Measurements from ENCODE around the gene DOCK4.

DOCK4 gene

DNA sequence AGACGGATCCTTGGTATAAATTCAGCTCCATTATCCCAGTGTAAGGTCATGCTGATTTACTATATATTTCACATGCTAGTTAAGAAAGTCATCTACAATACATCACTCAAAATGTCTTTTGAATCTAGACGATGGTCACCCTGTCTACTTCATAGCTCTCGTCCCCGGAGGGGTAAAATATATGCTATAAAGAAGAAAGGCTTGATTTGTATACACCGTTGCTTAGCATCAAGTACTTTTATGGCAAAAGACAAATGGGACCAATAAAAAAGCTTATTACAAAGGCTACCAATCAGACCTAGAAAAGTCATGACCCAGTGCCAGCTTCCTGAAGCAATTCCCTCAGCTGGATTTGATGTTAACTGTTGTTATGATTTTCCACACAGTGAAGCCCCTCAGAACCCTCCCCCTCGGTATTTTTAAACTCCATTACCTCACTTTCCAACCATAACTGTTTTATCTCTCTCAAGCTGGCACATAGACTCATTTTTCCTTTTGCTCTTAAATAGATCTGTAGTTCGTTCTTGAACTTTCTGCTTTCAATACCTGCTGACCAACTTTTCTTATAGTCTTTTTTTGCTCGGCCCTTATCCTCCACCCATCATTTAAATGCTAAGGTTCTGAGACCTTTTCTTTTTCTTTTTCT is 104.9 kb downstream of the DOCK4 start:
- no peak for DNase-seq

DNA sequence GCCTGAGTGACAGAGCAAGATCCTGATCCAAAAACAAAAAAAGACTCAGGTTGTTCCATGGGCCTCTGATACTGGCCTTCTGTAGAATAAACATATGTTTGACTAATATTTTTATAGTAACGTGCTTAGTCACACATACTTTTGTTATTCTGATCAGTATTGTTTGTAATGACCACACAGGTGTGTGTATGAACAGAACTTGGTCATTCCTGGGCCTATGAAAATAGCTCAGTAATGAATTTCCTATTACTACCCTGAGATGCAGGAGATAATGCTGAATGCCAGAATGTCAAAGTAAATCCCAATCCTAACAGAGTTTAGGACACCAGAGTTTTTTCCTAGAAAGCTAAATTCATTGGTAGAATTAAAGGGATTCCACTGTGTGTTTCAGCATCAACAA is 108.7 kb downstream of the DOCK4 start:
- no peak for DNase-seq

DNA sequence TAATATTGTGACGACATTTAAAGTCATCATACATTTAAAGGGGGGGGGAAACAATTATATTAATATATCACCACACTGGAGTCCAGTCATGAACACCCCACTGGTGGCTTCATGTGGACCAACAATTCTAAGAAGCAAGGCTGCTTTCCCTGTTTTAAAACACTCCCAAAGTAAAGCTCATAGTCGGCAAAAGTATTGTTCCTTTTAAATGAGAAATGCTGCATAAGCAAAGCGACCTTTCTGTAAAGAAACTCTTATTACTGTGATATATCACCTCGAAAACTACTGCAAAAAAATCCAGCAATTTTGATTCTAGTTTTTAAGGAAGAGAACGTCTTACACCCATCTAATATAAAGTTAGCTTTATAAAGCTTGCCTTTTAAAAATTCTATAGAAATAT is 112.8 kb downstream of the DOCK4 start:
- DNase-seq: no peak

DNA sequence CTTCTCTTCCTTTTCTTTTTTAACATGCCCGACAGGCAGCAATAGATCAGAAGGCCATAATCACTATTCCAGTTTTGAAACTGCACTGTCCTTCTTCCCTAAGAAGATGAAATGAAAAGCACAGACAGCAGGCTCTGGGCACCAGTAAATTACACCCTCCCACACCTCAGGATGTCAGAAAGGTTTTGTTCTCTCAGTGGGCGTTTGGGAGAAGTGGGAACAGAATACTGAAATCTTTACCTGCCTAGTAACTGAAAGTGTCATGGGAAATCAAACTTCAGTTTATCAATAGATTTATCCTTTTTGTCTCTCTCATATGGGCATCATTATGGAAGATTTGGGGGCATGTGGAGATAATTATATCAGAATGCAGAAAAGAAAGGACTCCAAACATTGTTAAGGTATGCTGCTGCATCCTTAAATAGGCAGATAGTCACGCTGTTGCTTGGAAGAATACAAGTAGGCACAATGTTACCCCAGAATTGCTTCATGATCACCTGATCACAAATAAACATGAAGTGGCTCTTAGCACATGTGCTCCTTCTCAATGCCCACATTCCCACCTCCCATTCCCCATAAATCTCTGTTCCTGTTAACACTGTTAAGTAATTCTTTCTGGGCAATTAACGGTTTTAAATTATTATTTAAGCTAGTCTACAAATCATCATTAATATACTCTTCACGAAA is 113.3 kb downstream of the DOCK4 start:
- DNase-seq: no peak

DNA sequence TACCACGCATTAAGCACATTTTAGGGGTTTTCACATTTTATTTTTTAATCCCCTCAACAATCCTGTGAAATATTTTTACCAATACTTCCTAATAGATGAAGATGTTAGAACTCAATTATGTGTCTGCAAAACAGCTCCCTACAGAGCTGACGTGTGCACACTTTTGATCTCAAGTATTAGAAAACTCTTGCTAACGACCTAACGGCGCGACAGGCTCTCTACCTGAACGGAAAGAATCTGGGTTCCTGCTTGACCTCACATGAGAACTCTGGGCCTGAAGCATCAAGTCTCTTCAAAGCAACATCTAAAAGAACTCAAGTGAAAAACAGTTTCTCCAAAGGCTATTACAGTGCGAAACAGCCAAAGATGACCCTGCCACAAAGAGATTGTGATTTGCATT is 113.9 kb downstream of the DOCK4 start:
- DNase-seq: no peak

DNA sequence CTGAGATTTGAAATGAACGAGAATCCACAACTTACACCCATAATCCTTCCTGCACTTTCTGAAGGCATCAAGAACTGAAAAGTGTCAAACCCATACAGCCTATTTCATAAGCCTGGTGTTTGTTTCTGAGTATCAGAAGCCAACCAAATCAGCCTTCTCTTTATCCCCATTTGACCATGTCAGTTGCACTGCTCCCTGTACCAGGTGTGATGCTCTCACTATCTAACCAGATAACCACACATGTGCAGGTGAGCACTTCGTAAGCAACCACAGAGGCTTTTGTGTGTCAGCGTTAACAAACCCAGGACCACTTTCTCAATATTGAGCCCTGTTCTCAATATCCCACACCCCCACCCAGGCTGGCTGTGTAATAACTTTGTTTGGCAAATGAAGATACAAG is 114.4 kb downstream of the DOCK4 start:
- DNase-seq: no peak

DNA sequence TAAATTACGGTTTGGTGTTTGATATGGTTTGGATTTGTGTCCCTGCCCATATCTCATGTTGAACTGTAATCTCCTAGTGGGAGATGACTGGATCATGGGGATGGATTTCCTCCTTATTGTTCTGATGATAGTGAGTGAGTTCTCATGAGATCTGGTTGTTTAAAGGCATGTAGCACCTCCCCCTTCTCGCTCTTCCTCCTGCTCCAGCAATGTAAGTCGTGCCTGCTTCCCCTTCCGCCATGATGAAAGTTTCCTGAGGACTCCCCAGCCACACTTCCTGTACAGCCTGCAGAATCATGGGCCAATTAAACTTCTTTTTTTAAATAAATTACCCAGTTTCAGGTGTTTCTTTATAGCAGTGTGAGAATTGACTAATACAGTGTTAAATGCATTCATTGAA is 116.6 kb downstream of the DOCK4 start:
- DNase-seq: no peak

DNA sequence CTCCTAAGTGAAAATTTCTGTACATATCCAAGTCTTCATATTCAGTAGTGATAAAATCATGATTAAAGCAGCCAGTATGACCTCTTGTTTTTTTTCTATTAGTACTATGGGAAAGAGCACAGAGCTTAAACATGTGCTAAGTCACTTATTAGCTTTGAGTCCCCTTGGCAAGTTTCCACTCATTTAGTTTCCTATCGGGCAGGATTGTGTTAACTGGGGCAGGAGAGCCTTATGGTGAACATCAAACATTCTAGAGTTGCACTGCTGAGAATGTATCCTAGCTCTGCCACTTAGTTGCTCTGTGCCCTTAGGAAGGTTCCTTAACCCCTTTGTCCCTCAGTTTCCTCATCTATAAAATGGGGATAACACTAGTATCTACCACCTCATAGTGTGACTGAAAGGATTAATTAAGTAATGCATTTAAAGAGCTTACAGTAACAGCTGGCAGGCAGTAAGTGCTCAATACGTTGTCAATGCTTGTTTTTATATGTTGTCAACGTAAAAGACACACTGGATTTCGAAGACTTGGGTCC is 117.6 kb downstream of the DOCK4 start:
- DNase-seq: no peak

DNA sequence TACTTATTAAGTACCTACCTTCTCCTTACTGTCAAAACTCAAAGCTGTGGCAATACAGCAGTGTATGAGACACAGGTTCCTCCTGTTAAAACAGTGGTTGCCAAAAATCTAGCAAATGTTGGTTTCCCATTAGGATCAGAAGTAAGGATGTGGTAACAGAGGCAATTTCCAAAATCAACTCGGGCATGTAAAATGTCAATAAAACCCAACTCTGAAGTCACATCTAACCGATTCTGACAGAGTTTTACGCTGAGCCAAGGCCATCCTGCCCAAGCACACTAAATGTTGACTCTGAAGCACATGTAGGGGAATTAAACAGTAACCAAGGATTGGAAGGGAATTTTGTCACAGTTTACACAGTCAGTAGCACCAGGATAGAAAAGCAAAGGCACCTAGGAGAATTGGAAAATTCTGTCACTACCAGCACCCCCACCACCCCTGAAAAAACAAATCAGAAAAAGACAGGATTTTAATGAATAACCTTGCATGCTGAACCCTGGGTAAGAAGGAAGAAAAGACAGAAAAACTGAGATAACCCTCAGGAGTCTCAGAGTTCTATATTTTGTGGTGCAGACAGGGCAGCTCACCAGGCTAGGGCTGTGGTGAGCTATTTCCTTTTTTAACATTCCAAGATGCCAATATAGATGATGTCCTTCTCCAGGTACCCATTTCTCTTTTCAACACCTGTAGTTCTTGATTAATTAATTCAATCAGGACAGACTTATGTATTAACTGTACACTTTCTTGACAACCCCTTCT is 119.5 kb downstream of the DOCK4 start:
- no peak for DNase-seq

DNA sequence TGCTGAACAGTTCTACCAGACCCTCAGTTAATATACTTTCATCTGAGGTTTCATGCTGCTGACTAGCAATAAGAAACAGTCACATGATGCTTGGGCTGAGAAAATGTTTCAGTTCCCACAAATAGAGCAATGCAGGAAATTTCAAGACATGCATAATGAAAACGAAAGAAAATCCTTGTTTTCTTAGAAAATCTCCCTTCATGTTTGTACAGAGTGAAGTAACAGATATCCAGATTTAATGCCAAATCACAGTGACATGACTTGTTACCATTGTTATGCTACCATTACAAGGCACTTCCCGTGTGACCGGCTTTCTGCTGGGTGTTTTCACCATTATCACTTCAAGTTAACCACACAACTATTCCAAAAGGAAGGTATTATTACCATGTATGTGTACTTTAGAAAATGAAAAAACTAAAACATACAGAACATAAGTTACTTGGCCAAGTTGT is 121.7 kb downstream of the DOCK4 start:
- DNase-seq: no peak

DNA sequence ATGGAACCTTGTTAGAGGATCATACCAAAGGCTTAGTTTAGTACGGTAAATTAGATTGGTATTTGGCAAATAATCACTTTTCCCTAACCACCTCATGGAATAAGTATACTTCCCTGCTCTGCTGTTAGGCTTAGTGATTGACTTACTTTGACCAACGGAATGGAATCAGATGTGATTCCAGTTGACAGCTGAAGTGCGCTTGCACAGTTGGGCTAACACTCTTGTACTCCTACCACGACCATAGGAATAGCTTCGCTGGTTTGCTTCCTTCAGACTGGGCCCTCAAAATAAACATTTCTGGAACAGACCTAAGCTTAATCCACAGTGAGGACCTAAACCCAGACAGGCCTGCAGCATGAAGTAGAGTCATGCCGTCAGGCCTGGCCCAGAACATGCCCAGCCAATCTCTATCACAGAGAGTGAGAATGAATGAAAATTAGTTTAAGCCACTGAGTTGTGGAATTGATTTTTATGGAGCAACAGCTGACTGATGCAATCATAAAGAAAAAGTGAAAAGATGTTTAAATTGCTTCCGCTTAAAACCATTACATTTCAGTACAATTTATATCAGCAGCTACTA is 122.3 kb downstream of the DOCK4 start:
- DNase-seq: no peak

DNA sequence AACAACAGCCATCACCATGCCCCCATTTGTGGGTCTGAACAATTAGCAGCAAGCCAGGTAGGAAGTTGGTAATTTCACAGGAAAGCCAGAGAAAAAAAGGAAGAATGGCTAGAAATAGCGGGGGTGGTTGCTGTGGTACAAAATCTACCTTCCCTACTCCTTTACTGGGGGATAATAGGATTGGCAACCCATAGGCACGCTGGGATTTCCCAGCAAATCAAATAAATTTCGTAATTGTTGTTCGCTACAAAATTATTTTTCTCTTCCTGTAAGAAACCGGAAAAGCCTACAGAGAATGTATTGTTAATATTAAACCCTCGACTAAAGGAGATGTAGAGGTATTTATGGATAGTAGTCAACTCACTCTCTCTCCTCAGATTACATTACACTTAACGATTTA is 123.9 kb downstream of the DOCK4 start:
- DNase-seq: no peak

DNA sequence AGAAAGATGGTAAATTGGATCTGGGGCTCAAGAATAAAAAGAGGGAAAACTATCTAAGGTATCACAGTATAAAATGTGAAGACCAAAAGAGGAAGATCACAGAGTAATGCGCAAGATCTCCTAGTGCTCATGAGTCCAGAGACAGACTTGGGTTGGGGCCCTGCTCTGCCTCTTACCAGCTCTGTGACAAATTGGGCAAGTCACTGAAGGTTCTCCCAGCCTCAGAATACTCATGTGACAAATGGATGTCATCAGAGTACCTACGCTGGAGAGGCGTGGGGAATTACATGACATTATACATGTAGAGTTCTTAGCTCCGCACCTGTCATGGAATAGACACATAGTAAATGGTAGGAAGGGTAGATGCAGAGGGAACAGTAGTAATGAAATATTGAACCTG is 124.4 kb downstream of the DOCK4 start:
- no peak for DNase-seq

DNA sequence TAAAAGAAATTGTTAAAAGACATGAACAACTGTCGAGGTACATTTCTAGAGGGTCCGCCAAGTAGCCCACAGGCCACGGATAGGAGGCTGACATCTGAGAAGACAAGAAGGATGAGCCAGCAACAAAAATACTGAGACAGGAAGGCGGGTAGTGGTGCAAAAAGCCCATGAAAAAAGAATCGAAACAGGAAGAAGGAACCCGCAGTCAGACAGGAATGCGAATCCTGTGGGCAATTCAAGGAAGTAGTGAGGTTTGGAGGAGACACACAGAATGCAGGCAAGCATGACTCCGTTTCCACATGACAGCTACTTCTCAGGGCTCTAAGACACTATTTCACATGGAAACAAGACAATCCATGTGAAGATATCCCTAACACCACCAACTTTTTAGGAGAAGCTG is 125.2 kb downstream of the DOCK4 start:
- DNase-seq: no peak

DNA sequence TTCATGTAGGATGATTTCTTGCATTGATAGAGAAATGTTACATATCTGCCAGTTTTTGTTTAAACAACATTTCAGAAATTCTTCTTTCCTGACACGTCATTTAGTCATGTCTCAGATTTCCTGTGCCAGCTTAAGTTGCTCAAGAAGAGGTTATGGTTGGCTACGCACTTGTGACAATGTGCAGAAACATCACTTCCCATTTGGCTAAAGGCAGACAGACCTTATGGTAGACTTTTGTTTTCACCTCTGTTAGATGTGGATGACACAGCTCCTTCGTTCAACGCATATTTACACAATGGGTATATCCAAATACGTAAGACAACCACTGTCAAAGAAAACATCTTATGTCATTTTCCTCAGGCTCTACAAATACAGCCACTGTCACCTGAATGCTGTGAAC is 125.8 kb downstream of the DOCK4 start:
- DNase-seq: no peak

DNA sequence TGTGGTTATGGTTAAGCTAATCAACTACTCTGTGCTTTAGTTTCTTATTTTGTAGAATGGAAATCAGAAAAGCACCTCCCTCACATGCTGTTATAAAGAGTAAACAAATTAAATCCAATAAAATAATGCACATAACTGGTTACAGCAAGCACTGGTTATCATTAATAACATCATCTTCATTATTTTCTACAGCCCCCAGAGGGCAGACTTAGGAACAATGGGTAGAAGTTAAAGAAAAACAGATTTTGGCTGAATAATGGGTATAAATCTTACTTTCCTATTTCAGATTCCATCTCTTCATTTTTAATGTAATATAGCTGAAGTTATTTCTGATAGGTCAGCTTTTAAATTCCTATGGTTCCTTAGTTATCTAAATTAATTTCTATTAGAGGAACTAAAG is 126.5 kb downstream of the DOCK4 start:
- no peak for DNase-seq

DNA sequence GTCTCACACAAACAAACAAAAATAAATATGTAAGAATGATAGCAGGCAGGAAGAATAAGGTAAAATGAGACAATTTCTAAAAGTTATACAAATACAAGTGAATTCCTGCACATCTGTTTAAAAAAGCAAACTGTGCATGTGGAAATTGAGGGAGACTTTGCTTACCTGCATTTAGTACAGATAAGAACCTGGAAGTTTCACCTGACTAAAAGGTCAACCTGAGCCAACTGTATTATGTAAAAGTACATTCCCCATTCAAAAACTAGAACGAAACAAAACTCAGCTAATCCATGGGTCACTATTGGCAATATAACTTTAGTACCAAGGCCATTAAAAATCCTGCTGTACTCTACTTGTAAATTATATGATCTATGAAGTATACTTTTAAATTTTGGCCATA is 127.1 kb downstream of the DOCK4 start:
- DNase-seq: no peak

DNA sequence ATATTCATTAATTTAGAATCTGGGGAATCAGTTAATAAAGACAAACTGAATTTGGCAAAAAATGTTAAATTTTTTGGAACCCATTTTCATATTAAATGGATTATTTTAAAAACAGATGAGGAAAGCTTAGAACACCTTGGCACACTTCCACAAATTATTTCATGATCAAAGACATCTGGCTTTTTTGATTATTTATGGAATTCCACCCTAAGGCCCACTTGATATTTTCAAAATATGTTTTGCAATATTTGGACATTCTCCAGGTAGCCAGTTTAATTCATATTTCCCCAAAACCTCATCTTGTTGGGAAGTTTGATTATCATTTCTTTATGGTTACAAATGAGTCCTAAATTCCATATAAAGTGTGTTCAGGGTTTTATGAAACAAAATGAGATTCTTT is 129.9 kb downstream of the DOCK4 start:
- no peak for DNase-seq

DNA sequence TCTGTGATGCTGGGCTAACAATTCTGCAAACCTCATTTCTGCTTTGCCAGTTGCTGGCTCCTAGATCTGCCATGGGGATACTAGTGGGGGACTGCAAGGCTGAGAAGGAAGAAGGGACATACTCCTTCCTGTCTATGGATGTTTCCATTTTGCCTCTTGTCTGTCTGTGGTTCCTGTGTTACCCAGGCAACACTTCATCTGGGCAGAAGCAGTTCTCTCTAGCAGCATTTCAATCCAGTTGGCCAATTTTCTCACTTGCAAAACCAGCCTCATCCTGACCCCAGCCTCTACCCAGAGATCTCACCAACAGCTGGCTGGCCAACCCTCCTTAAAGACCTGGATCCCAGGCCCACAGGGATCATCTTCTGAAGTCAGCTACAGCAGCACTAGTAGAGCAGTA is 131.7 kb downstream of the DOCK4 start:
- DNase-seq: no peak

DNA sequence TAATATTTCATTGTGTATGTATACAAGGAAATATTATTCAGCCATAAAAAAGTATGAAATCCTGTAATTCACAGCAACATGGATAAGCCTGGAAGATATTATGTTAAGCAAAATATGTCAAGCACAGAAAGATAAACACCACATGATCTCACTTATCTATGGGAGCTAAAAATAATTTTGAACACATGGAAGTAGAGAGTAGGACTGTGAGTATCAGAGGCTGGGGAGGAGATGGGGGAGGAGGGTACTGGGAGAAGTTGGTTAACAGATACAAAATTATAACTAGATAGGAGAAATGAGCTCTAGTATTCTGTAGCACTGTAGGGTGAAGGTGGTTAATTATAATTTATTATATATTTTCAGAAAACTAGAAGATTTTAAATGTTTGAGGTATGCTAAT is 132.7 kb downstream of the DOCK4 start:
- no peak for DNase-seq

DNA sequence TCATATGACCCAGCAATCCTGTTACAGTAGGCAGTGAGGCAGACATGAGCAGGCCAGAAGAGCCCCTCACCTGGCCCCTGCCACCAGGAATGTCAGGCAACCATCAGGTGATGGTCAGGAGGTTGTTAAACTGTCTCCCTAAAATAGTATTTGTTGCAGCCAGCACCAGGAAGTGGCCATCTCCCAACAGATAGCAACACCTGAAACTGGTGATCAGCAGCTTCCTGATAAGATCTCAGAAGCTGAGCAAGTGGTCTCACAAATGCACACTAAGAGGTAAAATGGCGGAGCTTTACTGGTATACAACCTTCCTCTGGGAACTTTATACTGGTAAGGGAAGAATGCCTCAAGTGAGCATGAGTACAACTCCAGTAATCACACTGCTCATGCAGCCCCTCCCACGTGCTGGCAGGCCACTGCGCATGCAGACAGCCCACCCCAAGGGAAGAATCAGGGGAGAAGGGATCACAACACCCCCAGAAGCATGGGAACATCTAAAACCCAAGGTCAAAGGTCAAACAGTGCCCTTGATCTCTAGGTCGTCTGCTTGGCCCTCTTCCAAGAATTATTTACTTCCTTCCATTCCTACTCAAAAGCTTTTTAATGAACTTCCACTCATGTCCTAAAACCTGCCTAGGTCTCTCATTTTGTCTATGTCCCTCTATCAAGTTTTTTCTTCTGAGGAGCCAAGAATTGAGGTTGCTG is 133.5 kb downstream of the DOCK4 start:
- no peak for DNase-seq

DNA sequence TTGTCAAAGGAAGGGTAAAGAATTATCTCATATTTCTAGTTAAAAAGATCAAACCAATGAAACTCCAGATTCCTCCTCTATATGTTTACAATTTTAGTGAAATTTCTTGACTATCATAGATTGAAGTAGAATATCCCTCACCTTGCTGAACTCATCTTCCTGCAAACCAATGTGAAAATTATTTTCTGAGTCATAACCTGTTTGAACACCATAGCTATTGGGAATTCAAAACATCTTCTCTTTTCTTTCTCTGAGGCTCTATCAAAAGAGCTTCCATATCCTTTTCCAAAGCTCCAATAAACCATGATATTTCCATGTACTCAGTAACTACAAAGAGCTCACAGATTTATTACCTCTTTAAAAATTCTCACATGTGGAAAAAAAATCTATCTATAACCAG is 134.3 kb downstream of the DOCK4 start:
- no peak for DNase-seq

DNA sequence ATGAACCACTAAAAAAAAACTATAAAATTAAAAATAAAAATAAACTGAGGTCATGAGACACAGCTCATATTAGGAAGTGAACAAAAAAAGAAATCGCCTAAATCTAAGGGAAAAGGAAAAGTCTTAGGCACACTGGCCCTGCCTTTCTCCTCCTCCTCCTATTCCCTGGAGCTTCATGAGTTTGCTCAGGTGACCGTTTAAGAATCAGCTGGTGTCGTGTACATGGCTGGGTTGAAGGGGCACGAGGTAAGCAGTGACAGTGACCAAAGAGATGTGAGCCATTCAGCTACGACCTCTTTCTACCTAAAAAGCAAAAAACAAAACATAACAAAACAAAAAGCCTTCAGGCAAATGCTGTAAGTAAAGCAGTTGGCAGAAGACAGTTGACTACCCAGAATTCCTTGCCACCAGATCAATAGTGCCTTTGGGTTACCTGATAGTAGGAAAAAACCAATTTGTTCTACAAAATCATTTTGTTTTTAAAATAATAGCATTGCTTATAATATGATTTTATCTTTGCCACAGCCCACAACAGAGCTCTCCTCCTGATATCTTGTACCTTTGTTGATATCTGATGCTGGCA is 135.4 kb downstream of the DOCK4 start:
- no peak for DNase-seq
